GM10847 (cell line): ENCODE measurements around the gene CNNM3.

ENCODE experiments used
- POLR2A ChIP-seq: IDR thresholded peaks from 2 replicates; pipeline ENCODE4 v1.6.1; 2011; ENCODE audit not compliant: insufficient read length; ENCODE audit errors: extremely low read depth

CNNM3 gene

GRCh38 chr2:96816127-96816835 is at the start of gene CNNM3:
CNNM3 (plus strand) TSS chr2:96816268; CDS start chr2:96816278, 10 bp downstream.
- peak; percentile 56 for TF ChIP-seq POLR2A

- no peak for TF ChIP-seq POLR2A
Measured at GRCh38 chr2:96767135-96767871, 48.8 kb upstream of the CNNM3 start.

GRCh38 chr2:96768083-96768561 is 47.9 kb upstream of the CNNM3 start:
- TF ChIP-seq POLR2A, result no peak

- no peak for TF ChIP-seq POLR2A
Measured at GRCh38 chr2:96769814-96770213, 46.3 kb upstream of the CNNM3 start.

- TF ChIP-seq POLR2A, result no peak
Measured at GRCh38 chr2:96770442-96771202, 45.4 kb upstream of the CNNM3 start.

GRCh38 chr2:96771796-96772618 is 44.1 kb upstream of the CNNM3 start:
- no peak for TF ChIP-seq POLR2A

GRCh38 chr2:96772903-96773671 is 43.0 kb upstream of the CNNM3 start:
- no peak for TF ChIP-seq POLR2A

- no peak for TF ChIP-seq POLR2A
Measured at GRCh38 chr2:96773922-96774321, 42.1 kb upstream of the CNNM3 start.

- no peak for TF ChIP-seq POLR2A
Measured at GRCh38 chr2:96775160-96775559, 40.9 kb upstream of the CNNM3 start.

GRCh38 chr2:96783388-96783787 is 32.7 kb upstream of the CNNM3 start:
- TF ChIP-seq POLR2A, result no peak

- TF ChIP-seq POLR2A, result no peak
Measured at GRCh38 chr2:96787411-96787810, 28.7 kb upstream of the CNNM3 start.

- no peak for TF ChIP-seq POLR2A
Measured at GRCh38 chr2:96788442-96789244, 27.4 kb upstream of the CNNM3 start.

- no peak for TF ChIP-seq POLR2A
Measured at GRCh38 chr2:96789245-96789617, 26.8 kb upstream of the CNNM3 start.
